HG02759 (cell line): ENCODE results near the gene TNS1.

ENCODE experiments used
- ATAC-seq: cut with Tn5 transposase; IDR thresholded peaks from one replicate; pipeline ENCODE4 v1.9.1; 2021; ENCODE audit warnings: mild to moderate bottlenecking, moderate library complexity; ENCODE audit not compliant: unreplicated experiment

Gene TNS1

GRCh38 chr2:217880287-217880889 lies 122.4 kb downstream of the TNS1 start:
- no peak for ATAC-seq

- no peak for ATAC-seq
Measured at GRCh38 chr2:217878915-217879590, 123.7 kb downstream of the TNS1 start.

GRCh38 chr2:217877866-217878265 lies 124.9 kb downstream of the TNS1 start:
- no peak for ATAC-seq

- ATAC-seq = no peak
Measured at GRCh38 chr2:217876253-217876570, 126.6 kb downstream of the TNS1 start.

- ATAC-seq = no peak
Measured at GRCh38 chr2:217875556-217876252, 127.1 kb downstream of the TNS1 start.

GRCh38 chr2:217875138-217875537 lies 127.7 kb downstream of the TNS1 start:
- no peak for ATAC-seq

GRCh38 chr2:217873371-217873770 lies 129.4 kb downstream of the TNS1 start:
- no peak for ATAC-seq

- no peak for ATAC-seq
Measured at GRCh38 chr2:217872319-217872718, 130.5 kb downstream of the TNS1 start.

- no peak for ATAC-seq
Measured at GRCh38 chr2:217870528-217871011, 132.2 kb downstream of the TNS1 start.

- no peak for ATAC-seq
Measured at GRCh38 chr2:217868911-217869334, 133.9 kb downstream of the TNS1 start.

- ATAC-seq = no peak
Measured at GRCh38 chr2:217868265-217868892, 134.4 kb downstream of the TNS1 start.

GRCh38 chr2:217866457-217866856 lies 136.3 kb downstream of the TNS1 start:
- ATAC-seq = no peak

GRCh38 chr2:217864963-217865772 lies 137.6 kb downstream of the TNS1 start:
- peak; percentile 72 for ATAC-seq

- ATAC-seq = no peak
Measured at GRCh38 chr2:217863883-217864282, 138.9 kb downstream of the TNS1 start.

GRCh38 chr2:217861334-217861877 lies 141.4 kb downstream of the TNS1 start:
- no peak for ATAC-seq

GRCh38 chr2:217859926-217860325 lies 142.9 kb downstream of the TNS1 start:
- ATAC-seq = no peak

GRCh38 chr2:217858519-217859491 lies 144.0 kb downstream of the TNS1 start:
- ATAC-seq = no peak

- no peak for ATAC-seq
Measured at GRCh38 chr2:217857624-217858506, 144.9 kb downstream of the TNS1 start.
